ENCODE measurements around the gene CCDC136.
A peak's percentile ranks its signal among the peaks of the same experiment; 100 is the strongest.

Gene CCDC136

DNA sequence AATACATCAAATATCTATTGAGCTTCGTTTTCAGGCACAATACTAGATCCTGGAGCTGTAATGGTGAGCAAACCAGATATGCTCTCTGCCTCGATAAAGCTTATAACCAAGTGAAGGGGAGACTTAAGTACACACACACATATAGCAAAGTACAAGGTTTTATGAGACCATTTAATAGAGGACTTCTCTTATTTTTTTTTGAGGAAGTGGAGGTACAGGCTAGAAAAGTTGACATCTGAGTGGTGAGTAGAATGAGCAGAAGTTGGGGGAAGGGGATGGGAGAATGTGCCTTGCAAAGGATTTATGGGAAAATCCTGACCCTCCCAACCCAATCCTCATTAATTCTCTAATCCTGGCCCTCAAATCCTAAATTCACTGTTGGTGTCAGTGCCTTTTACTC, 7.7 kb downstream of the CCDC136 start:
- DNase-seq, result peak; percentile 64
- in situ Hi-C loops (cut with MboI; ENCODE audit: low pct_unique_long_range_greater_than_20kb, low sequenced_read_pairs), result no loop called here

- in situ Hi-C loops (cut with MboI; ENCODE audit: low pct_unique_long_range_greater_than_20kb, low sequenced_read_pairs), result no loop called here
- DNase-seq, result no peak
Observed at GRCh38 chr7:128800567-128800966, 8.8 kb downstream of the CCDC136 start.

GRCh38 chr7:128801003-128801402, 9.2 kb downstream of the CCDC136 start:
- DNase-seq, result no peak
- in situ Hi-C loops (cut with MboI; ENCODE audit: low pct_unique_long_range_greater_than_20kb, low sequenced_read_pairs), result no loop called here

- no peak for DNase-seq
- in situ Hi-C loops (cut with MboI; ENCODE audit: low pct_unique_long_range_greater_than_20kb, low sequenced_read_pairs), result no loop called here
Observed at GRCh38 chr7:128801667-128802418, 10.1 kb downstream of the CCDC136 start.

DNA sequence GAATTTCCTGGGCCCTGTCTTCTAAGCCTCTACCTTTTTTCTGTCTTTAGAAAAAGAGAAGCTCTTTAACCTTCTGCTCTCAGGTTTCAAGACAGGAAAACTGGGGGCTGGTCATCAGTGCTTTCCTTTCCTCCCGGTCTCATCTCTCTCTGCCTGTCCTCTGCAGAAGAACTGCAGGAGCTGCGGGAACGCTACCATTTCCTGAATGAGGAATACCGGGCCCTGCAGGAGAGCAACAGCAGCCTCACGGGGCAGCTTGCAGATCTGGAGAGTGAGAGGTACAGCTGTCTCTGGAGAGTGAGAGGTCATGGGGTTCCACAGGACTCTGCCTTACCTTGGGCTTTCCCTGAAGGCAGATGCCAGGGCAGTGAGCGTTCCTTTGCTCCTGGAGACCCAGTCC, 12.7 kb downstream of the CCDC136 start:
- in situ Hi-C loops (cut with MboI; ENCODE audit: low pct_unique_long_range_greater_than_20kb, low sequenced_read_pairs), result no loop called here
- DNase-seq, result no peak

GRCh38 chr7:128805225-128805624, 13.5 kb downstream of the CCDC136 start:
- DNase-seq, result no peak
- in situ Hi-C loops (cut with MboI; ENCODE audit: low pct_unique_long_range_greater_than_20kb, low sequenced_read_pairs), result no loop called here

DNA sequence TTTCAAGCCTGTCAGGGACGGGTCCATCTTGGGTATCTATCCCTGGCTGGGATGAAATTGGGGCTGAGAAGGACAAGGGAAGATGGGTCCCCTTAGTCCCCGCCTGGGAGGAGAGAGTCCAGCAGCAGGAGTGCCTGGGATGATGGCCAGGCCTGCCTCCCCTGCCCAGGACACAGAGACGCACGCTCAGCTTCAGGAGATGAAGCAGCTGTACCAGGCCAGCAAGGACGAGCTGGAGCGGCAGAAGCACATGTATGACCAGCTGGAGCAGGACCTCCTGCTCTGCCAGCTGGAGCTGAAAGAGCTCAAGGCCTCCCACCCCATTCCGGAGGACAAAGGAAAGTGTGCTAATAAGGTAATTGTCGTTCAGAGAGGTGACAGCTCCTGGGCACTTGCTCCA, 15.4 kb downstream of the CCDC136 start:
- in situ Hi-C loops (cut with MboI; ENCODE audit: low pct_unique_long_range_greater_than_20kb, low sequenced_read_pairs), result no loop called here
- no peak for DNase-seq

DNA sequence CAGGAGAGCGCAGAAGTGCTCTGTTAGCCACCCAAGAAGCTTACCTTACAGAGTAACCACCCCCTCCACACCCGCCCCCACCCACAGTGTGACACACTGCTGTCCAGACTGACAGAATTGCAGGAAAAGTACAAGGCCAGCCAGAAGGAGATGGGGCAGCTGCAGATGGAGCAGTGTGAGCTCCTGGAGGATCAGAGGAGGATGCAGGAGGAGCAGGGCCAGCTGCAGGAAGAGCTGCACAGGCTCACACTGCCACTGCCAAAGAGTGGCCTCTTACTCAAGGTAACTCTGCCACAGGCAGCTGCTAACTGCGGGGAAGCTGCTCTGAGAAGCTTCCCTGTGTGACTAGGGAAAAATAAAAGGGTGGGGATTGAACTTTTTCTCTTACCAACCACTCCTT, 17.6 kb downstream of the CCDC136 start:
- in situ Hi-C loops (cut with MboI; ENCODE audit: low pct_unique_long_range_greater_than_20kb, low sequenced_read_pairs), result no loop called here
- DNase-seq, result no peak

- in situ Hi-C loops (cut with MboI; ENCODE audit: low pct_unique_long_range_greater_than_20kb, low sequenced_read_pairs), result no loop called here
- no peak for DNase-seq
Observed at GRCh38 chr7:128810473-128810872, 18.7 kb downstream of the CCDC136 start.

DNA sequence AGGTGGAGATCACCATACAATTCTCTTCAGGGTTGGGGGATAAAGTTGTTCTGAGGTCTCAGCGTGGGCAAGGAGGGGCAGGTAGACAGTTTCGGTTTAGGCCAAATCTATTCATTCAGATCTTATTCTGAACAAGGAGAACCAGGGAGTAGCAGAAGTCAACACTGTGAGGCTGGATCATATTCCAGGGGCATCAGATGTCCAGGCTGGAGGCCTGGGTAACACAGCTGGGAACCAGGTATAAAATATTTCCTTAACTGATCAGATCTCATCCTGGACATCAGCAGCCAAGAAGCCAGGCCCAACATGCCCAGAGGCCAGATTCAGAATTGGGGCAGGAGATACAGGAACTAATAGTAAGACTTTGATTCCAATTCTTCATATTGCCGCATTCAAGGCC, 19.2 kb downstream of the CCDC136 start:
- no peak for DNase-seq
- in situ Hi-C loops (cut with MboI; ENCODE audit: low pct_unique_long_range_greater_than_20kb, low sequenced_read_pairs), result no loop called here

DNA sequence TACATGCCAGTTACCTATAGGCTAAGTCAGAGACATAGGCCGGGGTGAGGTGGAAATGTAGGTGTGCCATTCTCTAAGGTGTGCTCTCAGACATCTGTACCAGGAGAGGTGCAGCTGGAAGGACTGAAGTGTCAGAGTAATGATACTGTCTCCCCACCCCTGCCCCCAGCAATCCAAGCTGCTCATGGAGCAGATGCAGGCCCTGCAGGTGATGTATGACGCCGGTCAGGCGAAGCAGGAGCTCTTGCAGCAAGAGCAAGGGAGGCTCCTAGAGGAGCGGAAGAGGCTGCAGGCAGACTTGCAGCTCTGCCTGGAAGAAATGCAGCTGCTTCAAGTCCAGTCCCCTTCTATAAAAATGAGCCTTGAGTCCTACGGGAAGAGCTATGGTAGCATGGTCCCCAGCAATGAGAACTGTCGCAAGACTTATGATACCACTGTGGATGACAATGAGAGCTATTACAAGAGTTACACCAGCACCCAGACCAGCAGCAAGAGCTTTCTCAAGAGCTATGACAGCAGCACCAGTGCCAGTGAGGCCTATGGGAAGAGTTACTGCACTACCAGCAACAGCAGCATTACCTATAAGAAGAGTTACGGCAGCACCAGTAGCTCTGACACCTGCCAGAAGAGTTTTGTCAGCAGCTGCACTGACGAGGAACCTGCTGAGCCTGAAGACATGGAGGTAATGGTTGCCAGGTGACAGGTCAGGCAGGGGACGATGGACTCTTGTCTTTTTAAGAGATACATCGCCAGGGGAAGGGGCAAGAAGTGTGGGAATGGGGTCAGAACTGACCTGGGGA, 20.1 kb downstream of the CCDC136 start:
- in situ Hi-C loops (cut with MboI; ENCODE audit: low pct_unique_long_range_greater_than_20kb, low sequenced_read_pairs), result no loop called here
- no peak for DNase-seq

GRCh38 chr7:128812514-128813168, 20.9 kb downstream of the CCDC136 start:
- in situ Hi-C loops (cut with MboI; ENCODE audit: low pct_unique_long_range_greater_than_20kb, low sequenced_read_pairs), result no loop called here
- DNase-seq, result peak; percentile 29

GRCh38 chr7:128814499-128814898, 22.7 kb downstream of the CCDC136 start:
- in situ Hi-C loops (cut with MboI; ENCODE audit: low pct_unique_long_range_greater_than_20kb, low sequenced_read_pairs), result no loop called here
- no peak for DNase-seq

- in situ Hi-C loops (cut with MboI; ENCODE audit: low pct_unique_long_range_greater_than_20kb, low sequenced_read_pairs), result no loop called here
- no peak for DNase-seq
Observed at GRCh38 chr7:128815289-128815942, 23.6 kb downstream of the CCDC136 start.

- no peak for DNase-seq
- in situ Hi-C loops (cut with MboI; ENCODE audit: low pct_unique_long_range_greater_than_20kb, low sequenced_read_pairs), result no loop called here
Observed at GRCh38 chr7:128818694-128819093, 26.9 kb downstream of the CCDC136 start.

DNA sequence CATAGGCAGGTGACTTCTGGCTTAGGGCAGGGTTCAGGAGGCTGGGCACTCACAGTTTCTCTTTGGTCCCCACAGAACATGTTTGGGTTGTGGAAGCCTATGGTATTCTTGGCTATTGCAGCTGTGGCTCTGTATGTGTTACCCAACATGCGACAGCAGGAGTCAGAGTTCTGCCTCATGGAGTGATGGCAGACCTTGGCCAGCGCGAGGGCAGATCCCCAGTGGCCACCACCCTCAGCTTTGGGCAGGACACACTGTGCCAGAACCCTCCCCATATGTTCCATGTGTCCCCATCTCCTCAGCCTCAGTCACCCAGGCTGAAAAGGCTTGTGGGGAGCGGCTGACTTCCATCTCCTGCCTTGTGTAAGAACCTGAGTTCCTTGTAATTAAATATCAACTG, 30.0 kb downstream of the CCDC136 start:
- in situ Hi-C loops (cut with MboI; ENCODE audit: low pct_unique_long_range_greater_than_20kb, low sequenced_read_pairs), result no loop called here

GRCh38 chr7:128826512-128826911, 34.7 kb downstream of the CCDC136 start:
- in situ Hi-C loops (cut with MboI; ENCODE audit: low pct_unique_long_range_greater_than_20kb, low sequenced_read_pairs), result no loop called here
- DNase-seq, result no peak

More for the DNA sequence above, 30.0 kb downstream of the CCDC136 start:
- no peak for DNase-seq

DNA sequence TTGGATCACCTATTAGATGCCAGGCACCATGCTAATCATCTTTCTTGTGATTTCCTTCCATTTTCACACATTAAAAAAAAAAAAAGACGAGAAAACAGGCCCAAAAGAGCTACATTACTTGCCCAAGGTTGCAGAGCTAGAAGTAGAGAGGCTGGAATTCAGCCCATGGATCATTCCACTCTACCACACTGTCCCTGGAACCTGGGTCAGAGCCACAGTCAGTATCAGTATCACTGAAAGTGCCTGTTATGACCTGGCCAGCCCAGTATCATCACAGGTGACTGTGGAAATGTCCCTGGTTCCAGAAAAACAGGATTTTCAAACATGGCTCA, 35.1 kb downstream of the CCDC136 start:
- in situ Hi-C loops (cut with MboI; ENCODE audit: low pct_unique_long_range_greater_than_20kb, low sequenced_read_pairs), result no loop called here

DNA sequence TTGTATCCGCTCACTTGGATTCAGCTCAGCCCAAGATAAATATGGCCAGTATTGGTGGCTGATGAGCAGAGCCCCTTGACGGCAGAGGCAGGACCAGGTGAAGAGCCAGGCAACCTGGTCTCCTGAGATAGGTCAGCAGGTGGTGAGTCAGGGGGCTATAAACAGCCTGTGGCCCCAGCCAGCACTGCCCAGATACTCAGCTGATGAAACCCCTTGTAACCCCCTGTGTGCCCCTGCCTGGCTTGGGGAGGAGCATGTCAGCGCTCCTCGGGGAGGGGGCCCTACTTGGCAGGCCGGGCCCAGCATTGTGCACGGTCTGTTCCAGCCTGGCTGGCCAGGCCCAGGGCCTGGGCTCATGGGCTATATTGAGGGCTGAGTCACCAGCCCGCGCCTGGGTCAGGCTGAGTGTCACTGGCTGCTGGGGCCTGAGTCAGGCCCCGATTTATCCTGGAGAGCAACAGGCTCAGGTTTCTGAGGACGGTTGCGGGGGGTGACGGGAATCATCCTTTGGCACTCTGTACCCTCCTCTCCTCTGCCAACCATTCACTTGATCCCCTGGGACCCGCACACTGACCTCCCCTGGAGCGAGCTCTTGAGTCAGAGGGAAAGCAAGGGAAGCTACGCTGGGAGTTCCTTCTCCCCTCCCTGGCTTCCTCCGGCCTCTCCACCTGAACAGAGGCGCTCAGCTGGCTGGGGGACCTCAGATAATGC, 35.6 kb downstream of the CCDC136 start:
- in situ Hi-C loops (cut with MboI; ENCODE audit: low pct_unique_long_range_greater_than_20kb, low sequenced_read_pairs), result no loop called here
- no peak for DNase-seq

More for the DNA sequence above, 35.1 kb downstream of the CCDC136 start:
- DNase-seq, result no peak

Data from KBM-7 (cell line).